ENCODE data around the gene CC2D1A.

DNA sequence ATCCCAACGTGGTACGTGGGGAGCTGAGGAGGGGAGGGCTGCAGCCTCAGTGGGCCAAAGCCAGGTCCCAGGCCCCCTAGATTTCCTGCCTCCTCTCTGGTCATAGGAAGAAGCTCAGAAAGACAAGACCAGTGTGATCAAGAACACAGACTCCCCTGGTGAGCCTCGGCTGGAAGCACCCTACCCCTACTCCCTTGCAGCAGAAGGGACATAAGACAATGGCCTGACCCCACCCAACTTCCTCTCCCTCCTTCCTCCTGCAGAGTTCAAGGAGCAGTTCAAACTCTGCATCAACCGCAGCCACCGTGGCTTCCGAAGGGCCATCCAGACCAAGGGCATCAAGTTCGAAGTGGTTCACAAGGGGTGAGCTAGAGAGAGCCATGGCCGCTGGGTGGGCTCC, 20.7 kb downstream of the CC2D1A start:
- TF ChIP-seq CTCF (IDR thresholded peaks at IDR 0.05; ENCODE audit: low read depth, low read length, poor library complexity, severe bottlenecking) (no peak), EZH2phosphoT487 (IDR thresholded peaks at IDR 0.05; ENCODE audit: borderline replicate concordance, low read length) (no peak)

Measured in DOHH2 (cell line).